HG02852 (cell line): Measurements from ENCODE around the gene GTF2H4.

Source experiments
- ATAC-seq: cut with Tn5 transposase; IDR thresholded peaks from one replicate; pipeline ENCODE4 v1.9.1; 2021; ENCODE audit warnings: mild to moderate bottlenecking, moderate library complexity; ENCODE audit not compliant: unreplicated experiment

GTF2H4 gene

DNA sequence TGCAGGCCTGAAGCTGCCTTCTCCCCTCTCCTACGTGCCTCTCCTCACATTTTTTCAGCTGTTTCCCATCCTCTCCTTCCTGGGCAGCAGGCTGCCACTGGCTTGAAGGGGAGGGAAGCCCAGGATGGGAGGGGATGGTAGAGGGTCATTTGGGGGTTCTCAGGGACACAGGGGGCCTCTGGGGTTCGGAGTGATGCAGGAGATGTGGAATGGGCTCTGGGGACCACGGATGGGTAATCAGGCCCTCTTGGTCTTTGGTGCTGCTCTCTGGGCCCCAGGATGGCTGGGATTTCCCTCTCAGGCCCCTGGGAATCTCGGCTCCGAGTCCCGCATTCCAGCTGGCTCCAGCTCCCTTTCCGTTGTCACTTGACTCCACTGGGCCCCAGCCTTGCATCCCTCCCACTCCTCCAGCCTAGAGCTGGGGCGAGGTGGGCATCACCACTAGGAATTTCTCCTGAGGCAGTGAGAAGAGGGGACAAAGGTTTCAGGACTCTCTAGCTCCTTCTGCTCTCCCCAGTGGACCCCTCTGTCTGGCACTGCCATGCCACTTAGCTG lies 25.7 kb upstream of the GTF2H4 start:
- no peak for ATAC-seq

GRCh38 chr6:30882759-30883684 lies 25.0 kb upstream of the GTF2H4 start:
- ATAC-seq: no peak

DNA sequence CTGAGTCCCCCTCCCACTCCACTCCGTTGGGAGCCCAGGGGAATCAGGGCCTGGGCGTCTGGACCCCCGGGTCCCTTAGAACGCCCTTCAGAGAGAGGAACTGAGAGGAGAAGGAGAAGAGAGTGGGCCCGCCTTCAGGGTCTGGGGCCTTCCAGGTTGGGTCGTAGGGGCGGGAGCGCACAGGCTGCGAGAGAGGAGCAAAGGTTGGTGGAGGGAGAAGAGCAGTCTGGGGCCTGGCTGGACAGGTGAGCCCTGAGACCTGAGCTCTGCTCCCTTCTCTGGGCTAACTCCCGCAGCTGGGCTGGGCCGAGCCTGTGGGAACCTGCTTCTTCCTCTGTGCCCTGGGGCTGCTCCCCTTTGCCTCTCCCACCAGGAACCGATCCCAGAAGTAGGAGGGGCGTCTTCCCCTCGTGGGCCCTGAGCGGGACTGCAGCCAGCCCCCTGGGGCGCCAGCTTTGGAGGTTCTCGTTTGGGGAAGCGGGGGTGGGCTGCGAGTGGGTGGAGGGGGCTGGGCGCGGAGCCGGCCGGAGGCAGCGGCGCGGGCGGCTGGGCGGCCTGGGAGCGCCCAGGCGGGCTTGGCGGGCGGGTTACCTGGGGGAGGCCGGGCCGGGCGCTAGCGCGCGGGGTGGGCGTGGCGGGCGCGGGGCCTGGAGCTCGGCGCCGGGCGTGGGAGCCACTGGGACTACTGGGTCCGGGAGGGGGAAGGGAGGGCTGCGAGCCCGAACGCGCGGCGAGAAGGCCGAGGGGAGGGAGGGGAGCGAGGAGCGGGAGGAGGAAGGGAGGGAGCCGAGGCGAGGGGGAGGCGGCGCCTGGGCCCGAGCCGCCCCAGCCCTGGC lies 24.1 kb upstream of the GTF2H4 start, which contains the start of gene DDR1:
TSS of gene DDR1 (plus strand) at position 835 of the 836 bp plus-strand sequence. CDS start 4,211 bp downstream, outside the sequence.
- ATAC-seq: peak; percentile 41

DNA sequence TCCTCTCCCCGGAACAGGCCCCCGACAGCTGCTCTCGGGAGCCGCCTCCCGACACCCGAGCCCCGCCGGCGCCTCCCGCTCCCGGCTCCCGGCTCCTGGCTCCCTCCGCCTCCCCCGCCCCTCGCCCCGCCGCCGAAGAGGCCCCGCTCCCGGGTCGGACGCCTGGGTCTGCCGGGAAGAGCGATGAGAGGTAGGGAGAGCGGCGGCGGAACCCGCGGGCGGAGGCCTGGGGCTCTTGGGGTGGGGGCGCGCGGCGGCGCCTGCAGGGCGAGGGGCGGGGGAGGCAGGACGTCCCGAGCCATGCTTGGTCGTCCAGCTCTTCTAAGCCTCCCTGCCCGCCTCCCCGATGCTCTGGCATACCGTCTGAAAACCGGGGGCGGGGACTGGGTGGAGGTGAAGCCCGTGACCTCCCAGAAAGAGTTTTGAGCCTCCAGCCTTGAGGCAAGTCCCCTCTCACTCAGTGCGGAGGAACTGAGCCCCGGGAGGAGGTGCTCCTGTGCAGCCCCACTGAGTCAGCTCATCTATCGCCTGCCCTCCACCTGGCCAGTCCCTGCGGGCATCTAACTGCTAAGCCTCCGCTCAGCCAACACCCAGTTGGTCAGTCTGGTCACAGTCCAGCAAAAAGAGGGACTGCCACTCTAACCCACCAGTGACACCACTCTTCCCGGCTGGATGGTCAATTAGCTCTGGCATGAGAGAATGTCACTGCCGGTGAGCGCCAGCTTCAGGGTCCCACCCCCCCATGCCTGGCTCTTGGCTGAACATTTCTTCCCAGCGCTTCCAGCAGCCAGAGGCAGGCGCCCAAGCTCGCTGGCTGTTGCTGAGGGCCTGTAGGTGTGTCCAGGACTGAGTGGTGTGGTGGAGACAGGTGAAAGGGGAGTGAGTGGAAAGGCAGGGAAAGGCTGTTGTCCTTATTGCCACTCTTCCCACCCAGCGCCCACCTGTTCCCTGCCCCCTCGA lies 23.2 kb upstream of the GTF2H4 start:
- no peak for ATAC-seq

DNA sequence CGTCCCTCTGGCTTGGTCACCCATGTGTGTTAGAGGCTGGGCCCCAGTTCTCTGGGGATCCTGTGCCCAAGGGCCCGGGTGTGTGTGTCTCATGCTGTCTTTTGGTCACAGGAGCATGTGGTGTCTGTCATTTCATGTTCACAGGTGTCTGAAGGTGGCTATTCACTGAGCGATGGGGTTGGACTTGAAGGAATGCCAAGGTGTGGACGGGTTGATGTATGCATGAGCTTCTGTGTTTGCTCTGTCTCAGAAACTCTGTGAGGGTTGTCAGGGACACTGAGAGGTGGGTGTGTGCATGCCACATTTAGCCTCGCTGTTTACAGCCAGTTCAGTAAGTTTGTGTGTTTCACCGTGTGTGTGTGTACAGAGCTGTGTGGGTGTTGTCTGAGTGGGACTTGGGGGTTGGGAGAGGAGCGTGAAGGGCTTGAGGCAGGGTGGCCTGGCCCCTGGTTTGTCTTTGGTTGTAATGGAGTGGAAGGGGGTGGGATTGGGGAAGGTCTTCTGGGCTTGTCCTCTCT lies 22.5 kb upstream of the GTF2H4 start:
- ATAC-seq: no peak

- no peak for ATAC-seq
These were observed 21.8 kb upstream of the GTF2H4 start for GRCh38 chr6:30885999-30886896.

DNA sequence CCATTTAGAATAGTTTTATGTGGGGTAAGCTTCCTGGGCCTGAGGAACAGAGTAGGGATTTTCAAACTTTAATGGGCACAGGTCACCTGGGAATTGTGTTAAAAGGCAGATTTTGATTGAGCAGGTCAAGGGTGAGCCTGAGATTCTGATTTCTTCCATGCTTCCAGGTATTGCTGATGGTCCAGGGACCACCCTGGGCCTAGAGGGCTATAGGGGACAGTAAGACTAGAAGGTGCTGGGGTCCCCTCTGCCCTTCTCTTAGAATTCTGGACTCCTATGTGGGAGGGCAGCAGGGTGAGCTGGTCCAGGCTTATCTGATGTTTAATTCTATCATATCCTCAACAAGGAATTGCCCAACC lies 21.1 kb upstream of the GTF2H4 start:
- no peak for ATAC-seq

- ATAC-seq: no peak
These were observed 19.8 kb upstream of the GTF2H4 start for GRCh38 chr6:30887901-30888815.

- ATAC-seq: no peak
These were observed 19.1 kb upstream of the GTF2H4 start for GRCh38 chr6:30888816-30889495.

DNA sequence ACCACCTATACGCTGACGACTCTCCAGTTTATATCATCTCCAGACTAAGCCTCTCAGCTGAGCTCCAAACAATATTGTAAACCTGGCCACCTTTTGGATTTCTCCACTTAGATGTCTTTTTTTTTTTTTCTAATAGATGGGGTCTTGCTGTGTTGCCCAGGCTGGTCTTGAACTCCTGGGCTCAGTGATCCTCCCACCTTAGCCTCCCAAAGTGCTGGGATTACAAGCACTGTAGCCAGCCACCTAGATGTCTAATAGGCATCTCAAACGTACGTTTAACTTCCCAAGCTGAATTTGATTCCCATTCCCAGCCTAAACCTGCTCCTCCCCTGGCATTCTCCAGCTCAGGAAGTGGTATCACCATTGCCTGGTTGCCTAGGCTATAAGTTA lies 18.5 kb upstream of the GTF2H4 start:
- ATAC-seq: no peak

- ATAC-seq: no peak
These were observed 17.9 kb upstream of the GTF2H4 start for GRCh38 chr6:30889921-30890645.

- ATAC-seq: no peak
These were observed 17.2 kb upstream of the GTF2H4 start for GRCh38 chr6:30890646-30891449.

- ATAC-seq: no peak
These were observed 16.6 kb upstream of the GTF2H4 start for GRCh38 chr6:30891450-30891723.

DNA sequence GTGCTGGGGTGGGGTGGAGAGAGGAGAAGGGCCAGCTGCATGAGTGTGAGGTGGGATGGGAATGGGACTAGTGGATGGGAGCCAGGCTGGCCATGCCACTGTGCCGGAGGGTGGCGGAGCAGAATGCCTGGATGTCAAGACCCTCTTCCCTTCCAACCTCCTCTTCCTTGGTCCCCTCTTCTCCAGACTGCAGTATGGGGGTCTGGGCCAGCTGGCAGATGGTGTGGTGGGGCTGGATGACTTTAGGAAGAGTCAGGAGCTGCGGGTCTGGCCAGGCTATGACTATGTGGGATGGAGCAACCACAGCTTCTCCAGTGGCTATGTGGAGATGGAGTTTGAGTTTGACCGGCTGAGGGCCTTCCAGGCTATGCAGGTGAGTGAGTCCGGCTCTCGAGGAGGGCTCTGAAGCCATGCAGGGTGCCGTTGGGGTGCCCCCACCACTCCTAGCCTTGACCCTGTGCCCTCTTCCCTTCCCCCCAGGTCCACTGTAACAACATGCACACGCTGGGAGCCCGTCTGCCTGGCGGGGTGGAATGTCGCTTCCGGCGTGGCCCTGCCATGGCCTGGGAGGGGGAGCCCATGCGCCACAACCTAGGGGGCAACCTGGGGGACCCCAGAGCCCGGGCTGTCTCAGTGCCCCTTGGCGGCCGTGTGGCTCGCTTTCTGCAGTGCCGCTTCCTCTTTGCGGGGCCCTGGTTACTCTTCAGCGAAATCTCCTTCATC lies 16.0 kb upstream of the GTF2H4 start:
- ATAC-seq: no peak

GRCh38 chr6:30893001-30893591 lies 14.9 kb upstream of the GTF2H4 start:
- no peak for ATAC-seq
